HG03097 (cell line): ENCODE results near the gene TBXA2R.
"Not testable (repeated sequence)": the region's sequence is repeated elsewhere in the genome, so short reads cannot be mapped to it uniquely, and the experiment has no call there.

Experiments used
- ATAC-seq: cut with Tn5 transposase; IDR thresholded peaks from one replicate; pipeline ENCODE4 v1.9.1; 2021; ENCODE audit not compliant: unreplicated experiment, low FRiP score

Gene TBXA2R

GRCh38 chr19:3585301-3586126 lies 21.2 kb downstream of the TBXA2R start, which contains the start of gene GIPC3:
Gene GIPC3, plus strand, starts transcription at chr19:3585478. Its CDS starts 120 bp downstream, at chr19:3585598.
- ATAC-seq: no peak

DNA sequence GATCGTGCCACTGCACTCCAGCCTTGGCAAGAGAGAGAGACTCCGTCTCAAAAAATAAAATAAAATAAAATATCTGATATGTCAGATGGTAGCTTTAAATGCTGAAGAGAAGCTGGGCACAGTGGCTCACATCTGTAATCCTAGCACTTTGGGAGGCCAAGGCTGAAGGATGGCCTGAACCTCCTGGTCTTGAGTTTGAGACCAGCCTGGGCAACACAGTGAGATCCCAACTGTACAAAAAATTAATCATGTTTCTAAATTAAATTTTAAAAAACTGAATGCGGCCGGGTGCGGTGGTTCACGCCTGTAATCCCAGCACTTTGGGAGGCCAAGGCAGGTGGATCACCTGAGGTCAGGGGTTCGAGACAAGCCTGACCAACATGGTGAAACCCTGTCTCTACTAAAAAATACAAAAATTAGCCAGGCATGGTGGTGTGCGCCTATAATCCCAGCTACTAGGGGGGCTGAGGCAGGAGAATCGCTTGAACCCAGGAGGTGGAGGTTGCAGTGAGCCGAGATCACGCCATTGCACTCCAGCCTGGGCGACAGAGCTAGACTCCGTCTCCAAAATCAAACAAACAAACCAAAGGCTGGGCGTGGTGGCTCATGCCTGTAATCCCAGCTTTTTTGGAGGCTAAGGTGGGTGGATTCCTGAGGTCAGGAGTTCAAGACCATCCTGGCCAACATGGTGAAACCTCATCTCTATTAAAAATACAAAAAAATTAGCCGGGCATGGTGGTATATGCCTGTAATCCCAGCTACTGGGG lies 22.5 kb downstream of the TBXA2R start:
- not testable (repeated sequence) for ATAC-seq

GRCh38 chr19:3581792-3582191 lies 24.9 kb downstream of the TBXA2R start:
- ATAC-seq: not testable (repeated sequence)

DNA sequence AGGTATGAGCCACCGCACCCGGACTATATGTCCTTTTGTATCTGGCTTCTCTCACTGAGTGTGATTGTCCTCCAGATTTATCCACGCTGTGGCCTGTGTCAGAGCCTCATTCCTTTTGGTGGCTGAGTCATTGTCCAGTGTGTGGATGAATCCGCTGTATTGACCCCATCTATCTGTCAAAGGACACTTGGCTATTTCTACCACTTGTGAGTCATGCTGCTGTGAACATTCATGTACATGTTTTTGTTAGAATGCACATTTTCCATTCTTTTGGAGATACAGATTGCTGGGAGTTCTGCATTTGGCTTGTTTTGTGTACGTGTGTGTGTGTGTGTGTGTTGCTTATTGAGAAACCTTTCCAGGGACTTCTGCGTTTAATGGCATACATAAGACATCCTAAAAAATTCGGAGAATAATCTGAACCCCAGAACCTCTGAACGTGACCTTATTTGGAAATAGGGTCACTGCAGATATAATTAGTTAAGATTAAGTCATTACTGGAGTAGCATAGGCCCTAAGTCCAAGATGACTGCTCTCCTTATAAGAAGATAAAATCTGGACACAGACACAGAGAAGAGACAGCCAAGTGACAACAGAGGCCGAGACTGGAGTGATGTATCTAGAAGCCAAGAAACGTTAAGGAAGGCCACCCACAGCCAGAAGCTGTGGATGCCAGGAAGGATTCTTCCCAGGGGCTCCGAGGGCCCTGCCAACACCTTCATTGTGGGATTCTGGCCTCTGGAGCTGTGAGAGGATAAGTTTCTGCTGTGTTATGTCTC lies 26.3 kb downstream of the TBXA2R start:
- ATAC-seq: no peak

- no peak for ATAC-seq
Observed at GRCh38 chr19:3578390-3578789, 28.3 kb downstream of the TBXA2R start.

GRCh38 chr19:3577723-3578344 lies 28.8 kb downstream of the TBXA2R start:
- ATAC-seq: no peak

DNA sequence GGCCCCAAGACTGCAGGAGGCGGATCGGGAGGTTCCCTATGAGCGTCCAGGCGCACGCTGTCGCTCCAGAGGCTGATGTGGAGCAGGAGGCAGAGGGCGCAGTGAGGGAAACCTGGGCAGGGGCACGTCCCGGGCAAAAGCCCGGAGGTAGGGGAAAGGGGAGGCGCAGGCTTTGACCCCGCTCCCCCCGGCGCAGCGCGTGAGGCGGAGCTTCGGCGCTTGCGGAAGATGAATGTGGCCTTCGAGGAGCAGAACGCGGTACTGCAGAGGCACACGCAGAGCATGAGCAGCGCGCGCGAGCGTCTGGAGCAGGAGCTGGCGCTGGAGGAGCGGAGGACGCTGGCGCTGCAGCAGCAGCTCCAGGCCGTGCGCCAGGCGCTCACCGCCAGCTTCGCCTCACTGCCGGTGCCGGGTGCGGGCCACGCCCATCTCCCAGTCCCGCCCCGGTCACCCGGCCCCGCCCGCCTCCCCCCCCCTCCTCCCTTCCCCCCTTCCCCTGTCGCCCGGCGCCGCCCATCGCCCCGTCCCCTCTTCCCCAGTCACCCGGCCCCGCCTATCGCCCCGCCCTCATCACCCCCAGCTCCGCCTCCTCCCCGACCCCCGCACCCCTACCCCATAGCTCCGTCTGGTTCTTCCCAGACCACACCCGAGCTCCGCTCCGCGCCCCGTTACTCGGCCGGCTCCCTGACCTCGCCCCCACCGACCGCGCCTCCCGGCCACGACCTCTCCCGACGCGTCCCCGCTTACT lies 29.8 kb downstream of the TBXA2R start:
- ATAC-seq: no peak

GRCh38 chr19:3575949-3576673 lies 30.6 kb downstream of the TBXA2R start:
- no peak for ATAC-seq

- no peak for ATAC-seq
Observed at GRCh38 chr19:3575260-3575741, 31.4 kb downstream of the TBXA2R start.

GRCh38 chr19:3573858-3574637 lies 32.6 kb downstream of the TBXA2R start:
- no peak for ATAC-seq

DNA sequence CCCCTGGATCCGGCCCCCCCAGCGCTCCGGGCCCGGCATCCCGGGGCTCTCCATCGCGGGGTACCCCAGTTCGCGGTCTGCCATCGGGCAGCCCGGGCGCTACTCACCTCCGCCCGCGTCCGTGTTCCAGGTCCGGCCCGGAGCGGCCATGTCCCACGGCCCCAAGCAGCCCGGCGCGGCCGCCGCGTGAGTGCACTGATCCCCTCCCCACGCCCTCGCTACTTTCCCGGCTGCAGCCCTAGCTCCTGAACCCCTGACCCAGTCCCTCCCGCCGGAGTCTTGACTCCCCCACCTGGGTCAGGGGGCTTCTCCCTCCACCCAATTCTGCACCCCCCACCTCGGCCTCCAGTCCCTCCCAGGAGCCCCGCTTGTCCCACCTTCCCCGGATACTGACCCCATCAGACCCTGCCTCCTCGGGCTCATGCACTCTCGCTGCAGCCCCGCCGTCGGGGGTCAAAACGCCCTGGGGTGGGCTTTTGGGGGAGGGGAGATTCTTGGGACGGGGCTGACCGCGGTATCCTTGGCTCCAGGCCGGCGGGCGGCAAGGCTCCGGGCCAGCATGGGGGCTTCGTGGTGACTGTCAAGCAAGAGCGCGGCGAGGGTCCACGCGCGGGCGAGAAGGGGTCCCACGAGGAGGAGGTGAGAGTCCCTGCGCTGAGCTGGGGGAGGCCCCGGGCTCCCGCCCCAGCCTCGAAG lies 33.4 kb downstream of the TBXA2R start:
- ATAC-seq: peak; percentile 6

GRCh38 chr19:3572855-3573161 lies 33.9 kb downstream of the TBXA2R start, which contains the start of gene HMG20B:
Gene HMG20B, plus strand, starts transcription at chr19:3572944. Its CDS starts 366 bp downstream, at chr19:3573310.
- no peak for ATAC-seq

GRCh38 chr19:3572132-3572854 lies 34.4 kb downstream of the TBXA2R start:
- peak; percentile 86 for ATAC-seq

- ATAC-seq: no peak
Observed at GRCh38 chr19:3570606-3571011, 36.1 kb downstream of the TBXA2R start.

DNA sequence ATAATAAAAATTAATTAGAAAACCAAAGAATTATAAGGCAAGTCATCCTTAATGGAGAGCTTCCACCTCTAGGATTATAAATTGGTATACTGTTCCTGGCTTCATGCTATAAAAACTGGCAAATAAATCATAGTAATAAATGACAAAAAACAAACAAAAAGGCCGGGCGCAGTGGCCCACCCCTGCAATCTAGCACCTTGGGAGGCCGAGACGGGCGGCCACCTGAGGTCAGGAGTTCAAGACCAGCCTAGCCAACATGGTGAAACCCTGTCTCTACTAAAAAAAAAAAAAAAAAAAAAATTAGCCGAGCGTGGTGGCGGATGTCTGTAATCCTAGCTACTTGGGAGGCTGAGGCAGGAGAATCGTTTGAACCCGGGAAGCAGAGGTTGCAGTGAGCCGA lies 36.6 kb downstream of the TBXA2R start:
- not testable (repeated sequence) for ATAC-seq

GRCh38 chr19:3565139-3565538 lies 41.5 kb downstream of the TBXA2R start:
- ATAC-seq: no peak
